CD1c-positive myeloid dendritic cell (primary cell): ENCODE results near the gene CCT8L2.
"Not testable (repeated sequence)": the region's sequence is repeated elsewhere in the genome, so short reads cannot be mapped to it uniquely, and the experiment has no call there.

Experiments
- DNase-seq: peaks from one replicate; pipeline ENCODE4 v3.0.0-alpha.2; 2016; ENCODE audit errors: extremely low spot score

The CCT8L2 gene

GRCh38 chr22:16592710-16593109 lies at the start of gene CCT8L2:
CCT8L2 (minus strand) TSS chr22:16592810; CDS start chr22:16592550, 260 bp downstream.
- not testable (repeated sequence) for DNase-seq

GRCh38 chr22:16635442-16635841 lies 42.8 kb upstream of the CCT8L2 start:
- not testable (repeated sequence) for DNase-seq

GRCh38 chr22:16634092-16634491 lies 41.5 kb upstream of the CCT8L2 start:
- not testable (repeated sequence) for DNase-seq

DNA sequence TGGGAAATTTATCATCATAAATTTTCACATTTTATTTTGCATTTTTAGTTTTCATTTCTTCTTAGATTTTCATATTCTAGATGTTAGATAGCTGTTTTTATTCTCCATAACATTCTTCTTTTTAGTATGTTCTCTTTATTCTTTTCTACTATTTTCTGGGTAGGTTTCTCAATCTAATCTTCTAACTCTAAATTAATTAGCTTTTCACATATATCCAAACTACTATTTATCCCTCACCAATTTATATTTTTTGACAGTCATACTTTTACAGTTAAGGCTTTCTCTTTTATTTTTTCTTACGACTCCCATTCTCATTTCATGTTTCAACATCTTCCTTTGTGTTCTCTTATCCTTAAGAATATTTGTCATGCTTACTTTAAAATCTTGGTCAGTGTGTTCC lies 35.9 kb upstream of the CCT8L2 start:
- DNase-seq: not testable (repeated sequence)

GRCh38 chr22:16625018-16625417 lies 32.4 kb upstream of the CCT8L2 start:
- not testable (repeated sequence) for DNase-seq

DNA sequence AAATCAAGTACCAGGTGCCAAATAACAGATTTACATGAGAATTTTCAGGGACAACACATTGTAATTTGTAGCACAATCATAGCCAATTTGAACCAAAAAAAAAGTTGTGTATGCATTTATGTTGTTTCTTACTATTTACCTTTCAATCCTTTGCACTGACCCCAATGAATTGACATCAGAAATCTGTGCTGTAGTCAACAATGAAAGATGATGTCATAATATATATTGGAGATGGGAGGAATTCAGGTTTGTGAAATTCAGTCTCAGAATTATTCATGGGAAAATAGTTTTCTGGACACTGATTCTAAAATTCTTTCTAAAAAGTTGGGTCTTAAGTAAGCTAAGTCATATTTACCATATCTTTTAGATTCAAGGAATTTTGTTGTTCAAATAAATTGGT lies 31.0 kb upstream of the CCT8L2 start:
- not testable (repeated sequence) for DNase-seq

GRCh38 chr22:16617516-16617915 lies 24.9 kb upstream of the CCT8L2 start:
- not testable (repeated sequence) for DNase-seq

DNA sequence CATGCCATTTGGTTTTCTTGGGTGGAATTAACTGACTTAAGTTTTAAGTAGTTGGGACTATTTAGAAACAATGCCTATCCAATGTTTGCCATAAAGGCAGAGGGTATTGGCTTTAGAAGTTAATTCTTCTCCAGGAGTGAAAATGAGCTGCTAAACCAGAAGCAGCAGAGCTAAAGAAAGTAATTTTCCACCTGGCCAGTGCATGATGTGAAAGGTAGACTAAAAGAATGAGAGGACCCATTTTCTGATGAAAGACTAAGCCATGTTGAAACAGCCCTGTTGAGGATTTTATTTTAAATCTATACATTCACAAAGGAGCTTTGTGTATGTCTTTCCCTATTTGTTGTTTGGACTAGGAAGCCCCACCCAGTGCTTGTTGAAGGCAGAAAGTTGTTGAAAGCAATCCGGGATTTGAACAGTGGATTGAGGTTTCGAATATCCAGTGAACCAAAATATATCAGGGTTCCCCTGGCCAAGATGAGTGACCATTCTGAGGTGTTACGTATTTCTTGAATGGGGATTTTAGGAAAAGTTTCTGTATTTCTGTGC lies 23.9 kb upstream of the CCT8L2 start:
- DNase-seq: not testable (repeated sequence)

DNA sequence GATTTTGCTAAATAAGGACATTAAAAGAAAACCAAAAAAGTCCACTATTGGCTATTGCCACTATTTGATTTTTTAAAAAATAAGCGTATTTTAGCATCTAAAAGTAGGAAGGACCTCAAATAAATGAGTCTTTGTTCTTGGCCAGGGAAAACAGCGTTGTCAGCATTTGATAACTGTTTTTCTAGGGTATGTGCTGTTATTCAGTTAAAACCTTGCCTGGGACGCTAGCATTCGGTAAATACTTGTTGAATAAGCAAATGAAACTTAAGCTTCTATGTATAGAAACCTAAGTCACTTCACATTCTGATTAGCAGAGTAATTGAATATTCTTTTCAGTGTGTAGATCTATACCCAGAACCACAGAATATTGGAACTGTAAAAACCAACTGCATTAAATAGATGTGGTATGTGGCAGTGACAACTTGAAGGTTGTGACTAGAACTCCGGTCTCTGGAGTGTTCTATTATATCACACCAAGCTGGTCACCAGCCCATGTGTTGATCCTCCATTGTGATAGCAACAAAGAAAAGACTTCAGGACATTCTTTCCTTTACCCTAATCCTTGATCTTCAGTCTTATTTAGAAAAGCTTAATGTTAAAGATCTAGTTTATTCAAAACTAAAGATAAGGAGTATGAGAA lies 23.1 kb upstream of the CCT8L2 start:
- DNase-seq: not testable (repeated sequence)

DNA sequence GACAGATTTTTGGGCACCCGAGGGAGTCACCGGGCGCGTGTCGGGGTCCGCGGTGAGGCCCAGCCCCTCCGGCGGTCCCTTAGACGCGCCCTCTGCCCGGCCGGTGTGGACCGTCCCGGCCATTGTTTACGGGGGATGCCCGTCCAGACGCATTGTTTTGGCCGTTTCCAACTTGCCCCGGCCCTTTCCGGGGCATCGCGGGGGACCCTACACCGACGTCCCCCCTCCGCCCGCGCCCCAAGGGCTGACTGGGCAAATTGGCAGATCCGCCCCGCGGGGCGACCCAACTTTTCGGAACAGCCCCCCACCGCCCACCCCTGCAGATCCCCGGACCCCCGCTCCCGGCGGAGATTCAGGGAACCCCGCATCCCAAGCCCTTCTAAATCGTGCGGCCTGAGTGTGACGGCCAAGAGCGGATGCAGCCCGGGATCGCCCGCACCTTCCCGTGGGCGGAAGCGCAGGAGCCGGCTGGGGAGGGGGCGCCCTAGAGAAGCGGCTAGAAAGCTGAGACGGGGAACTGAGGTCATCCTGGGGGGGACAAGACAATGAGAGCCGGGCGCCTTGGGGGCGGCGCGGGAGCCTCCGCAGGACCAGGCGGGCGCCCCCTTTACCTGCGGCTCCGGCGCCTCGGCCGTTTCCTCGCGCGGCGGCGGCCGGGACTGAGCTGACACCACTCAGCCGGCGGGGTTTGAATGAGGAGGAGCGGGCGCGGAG lies 17.1 kb upstream of the CCT8L2 start:
- no peak for DNase-seq

GRCh38 chr22:16608931-16609330 lies 16.3 kb upstream of the CCT8L2 start:
- DNase-seq: no peak

GRCh38 chr22:16604257-16604998 lies 11.8 kb upstream of the CCT8L2 start:
- DNase-seq: not testable (repeated sequence)

DNA sequence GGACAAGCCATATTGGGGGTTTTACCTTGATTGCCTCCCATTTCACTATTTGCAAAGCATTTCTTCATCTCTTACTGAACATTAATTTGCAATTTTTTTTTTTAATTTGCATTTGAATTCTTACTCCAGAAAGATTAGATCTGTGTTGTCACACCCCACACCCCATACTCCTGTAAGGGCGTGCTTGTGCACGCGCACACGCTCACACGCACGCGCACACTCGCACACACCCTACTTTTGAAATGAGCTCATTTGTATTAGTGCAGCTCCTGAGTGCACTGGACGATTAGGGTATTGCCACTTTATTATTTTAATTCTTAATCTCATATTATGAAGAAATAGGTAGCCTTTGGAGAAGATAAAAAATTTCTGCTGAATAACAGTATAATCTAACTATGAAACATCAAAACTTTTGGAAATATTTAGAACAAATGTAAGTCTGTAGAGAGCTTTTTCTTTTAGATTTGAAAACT lies 11.2 kb upstream of the CCT8L2 start:
- not testable (repeated sequence) for DNase-seq

DNA sequence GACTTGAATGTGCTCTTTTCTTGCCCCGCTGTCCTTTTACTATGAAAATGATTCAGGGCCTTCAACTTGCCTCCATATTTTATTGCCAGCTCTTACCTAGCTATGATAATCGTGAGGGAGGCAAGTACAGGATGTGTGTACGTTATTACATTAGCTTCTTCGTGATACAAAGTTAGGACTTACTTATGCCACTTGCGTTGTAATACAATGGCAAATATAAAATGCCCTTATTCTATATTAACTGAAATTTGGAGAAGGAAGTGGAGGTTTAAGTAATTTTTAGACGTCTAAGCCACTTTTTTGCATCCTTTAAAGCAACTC lies 10.8 kb upstream of the CCT8L2 start:
- no peak for DNase-seq

- DNase-seq: peak; percentile 22
Observed at GRCh38 chr22:16602728-16603447, 10.3 kb upstream of the CCT8L2 start.

DNA sequence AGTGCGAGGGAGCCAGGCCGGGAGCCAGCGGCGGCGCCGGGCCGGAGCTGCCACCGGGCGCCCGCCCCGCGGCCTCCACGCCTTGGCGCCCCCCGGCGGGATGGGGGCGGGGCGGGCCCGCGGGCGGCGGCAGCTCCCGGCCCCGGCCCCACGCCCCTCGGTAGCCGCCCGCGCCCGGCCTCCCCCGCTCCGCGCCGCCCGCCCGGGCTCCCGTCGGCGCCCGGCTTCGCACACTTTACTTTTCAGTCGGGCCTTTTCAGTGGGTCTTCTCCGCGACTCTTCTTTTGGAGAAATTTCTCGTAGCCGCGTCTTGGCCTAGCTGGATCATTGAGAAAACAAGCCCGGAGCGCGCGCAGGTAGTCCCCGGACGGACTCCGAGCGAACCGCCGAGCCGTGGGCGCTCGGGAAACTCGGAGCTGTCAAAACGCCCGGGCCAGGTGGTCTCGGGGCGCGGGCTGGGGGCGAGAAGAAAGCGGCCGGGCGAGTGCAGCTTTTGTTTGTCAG lies 9.7 kb upstream of the CCT8L2 start:
- not testable (repeated sequence) for DNase-seq

GRCh38 chr22:16601437-16602223 lies 9.0 kb upstream of the CCT8L2 start:
- peak; percentile 33 for DNase-seq

DNA sequence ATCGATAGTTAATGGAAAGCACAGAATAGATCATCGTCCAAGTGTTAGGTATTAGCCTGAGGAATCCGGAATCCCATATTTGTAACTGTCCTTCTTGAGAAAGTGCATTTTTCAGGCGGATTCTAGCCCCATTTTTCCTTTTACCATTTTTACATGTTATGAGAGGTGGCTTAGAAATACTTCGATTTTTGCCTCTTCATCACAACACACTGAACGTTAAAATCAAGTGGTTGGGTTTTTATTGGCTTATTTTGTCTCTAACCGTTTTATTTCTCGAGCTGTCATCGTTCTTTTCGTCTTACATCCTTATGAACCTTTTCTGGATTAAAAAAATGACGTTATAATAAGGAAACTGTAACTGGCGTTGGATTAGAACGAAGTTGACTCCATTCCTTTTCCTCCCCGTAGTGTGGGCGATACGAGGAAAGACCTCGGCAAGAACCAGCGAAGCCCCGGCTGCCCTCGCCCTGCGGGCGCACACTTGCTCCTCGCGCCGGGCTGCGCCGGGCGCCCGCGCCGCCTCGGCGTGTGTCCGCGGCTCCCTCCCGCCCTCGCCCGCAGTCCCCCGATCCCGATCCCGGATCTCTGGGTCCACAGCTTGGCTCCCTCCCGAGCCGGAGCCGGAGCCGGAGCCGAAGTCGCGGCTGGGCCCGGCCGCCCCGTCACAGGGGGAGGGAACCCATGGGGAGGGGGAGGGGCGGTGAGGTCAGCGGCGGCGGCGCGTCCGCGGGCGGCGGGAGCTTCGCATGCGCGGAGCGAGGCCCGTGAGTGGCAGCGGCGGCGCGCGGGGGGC lies 8.2 kb upstream of the CCT8L2 start:
- DNase-seq: peak; percentile 77

GRCh38 chr22:16599648-16600047 lies 7.0 kb upstream of the CCT8L2 start:
- not testable (repeated sequence) for DNase-seq

- DNase-seq: not testable (repeated sequence)
Observed at GRCh38 chr22:16595251-16595650, 2.6 kb upstream of the CCT8L2 start.
